Upper lobe of right lung (tissue), 1 donor: ENCODE results near the gene PGAP3. TPM values are rescaled to one million over a fixed set of nuclear protein-coding genes. Genes with fewer than 3 reads are reported as not detected.
A peak's percentile ranks its signal among the peaks of the same experiment; 100 is the strongest.
"Not testable (repeated sequence)": the region's sequence is repeated elsewhere in the genome, so short reads cannot be mapped to it uniquely, and the experiment has no call there.

Experiments
- ATAC-seq: fragments of 200-7000 bp; cut with Tn5 transposase; one replicate; pipeline ENCODE4 v1.9.1; 2020; ENCODE audit warnings: mild to moderate bottlenecking, moderate library complexity
- DNase-seq: peaks from one replicate; pipeline ENCODE4 v3.0.0-alpha.2; 2020
- H3K27ac ChIP-seq: fragments of 200-600 bp; one replicate; pipeline ENCODE4 v1.8.0; 2022
- H3K27me3 ChIP-seq: fragments of 200-600 bp; one replicate; pipeline ENCODE4 v1.8.0; 2022; ENCODE audit warnings: mild to moderate bottlenecking
- H3K36me3 ChIP-seq: fragments of 200-600 bp; one replicate; pipeline ENCODE4 v1.8.0; 2022
- H3K4me1 ChIP-seq: fragments of 200-600 bp; one replicate; pipeline ENCODE4 v1.8.0; 2022
- H3K4me3 ChIP-seq: fragments of 200-600 bp; one replicate; pipeline ENCODE4 v1.8.0; 2022; ENCODE audit warnings: mild to moderate bottlenecking
- H3K9me3 ChIP-seq: fragments of 200-600 bp; one replicate; pipeline ENCODE4 v1.8.0; 2022
- CTCF ChIP-seq: fragments of 200-600 bp; IDR thresholded peaks from one replicate; pipeline ENCODE4 v1.8.0; 2022; ENCODE audit warnings: antibody characterized with exemption
- intact Hi-C: fragments of 100-400 bp; cut with DNase I; formaldehyde crosslinking; loops from one replicate; pipeline ENCODE4 v1.11.0; 2022
- total RNA-seq: library from RNA; stranded (reverse); fragmentation: NEBNext Ultra II Directional; extraction: Animal tissue kit (Norgen Biotek cat#: 25700); gene quantifications from one replicate; pipeline ENCODE4 v1.2.1, GENCODE V29; 2021
- donor health status: DM: no; HTN: yes; CAD: no; lungs with severe emphysema.

The PGAP3 gene
- total RNA-seq, 1 donor from 2014 or later = 24.5 TPM

DNA sequence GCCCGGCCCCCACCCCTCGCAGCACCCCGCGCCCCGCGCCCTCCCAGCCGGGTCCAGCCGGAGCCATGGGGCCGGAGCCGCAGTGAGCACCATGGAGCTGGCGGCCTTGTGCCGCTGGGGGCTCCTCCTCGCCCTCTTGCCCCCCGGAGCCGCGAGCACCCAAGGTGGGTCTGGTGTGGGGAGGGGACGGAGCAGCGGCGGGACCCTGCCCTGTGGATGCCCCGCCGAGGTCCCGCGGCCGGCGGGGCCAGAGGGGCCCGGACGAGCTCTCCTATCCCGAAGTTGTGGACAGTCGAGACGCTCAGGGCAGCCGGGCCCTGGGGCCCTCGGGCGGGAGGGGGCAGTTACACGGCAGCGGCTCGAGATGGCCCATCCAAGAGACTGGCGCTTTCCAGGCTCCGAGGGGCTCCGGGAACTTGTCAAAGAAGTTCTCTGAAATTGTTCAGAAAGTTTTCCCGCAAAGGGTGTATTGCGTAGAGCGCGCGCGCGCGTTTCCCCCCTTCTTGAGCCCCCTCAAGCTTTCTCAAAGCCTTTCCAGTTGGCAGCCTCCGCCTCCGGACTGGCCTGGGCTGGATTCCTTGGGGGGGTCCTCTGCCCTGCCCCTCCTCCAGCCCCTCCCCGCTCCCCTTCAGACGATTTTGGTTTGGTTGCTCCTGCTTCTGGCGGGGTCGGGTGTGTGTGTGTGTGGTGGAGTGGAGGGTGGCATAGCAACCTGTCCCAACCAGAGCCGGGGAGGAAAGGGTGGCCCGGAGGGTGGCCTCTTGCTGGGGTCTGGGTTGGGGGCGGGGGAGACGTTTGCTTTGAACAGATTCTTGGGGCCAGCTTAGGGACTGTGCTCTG, 12.5 kb upstream of the PGAP3 start:
- peak; percentile 51 for ATAC-seq
- intact Hi-C loops = no loop called here
- Histone ChIP-seq H3K4me3 (peak overlapping the region; percentile 71), H3K9me3 (no peaks in the 10 kb centered on the region), H3K4me1 (peaks cover 38% of the 10 kb centered on the region), H3K36me3 (no peaks in the 10 kb centered on the region), H3K27me3 (no peaks in the 10 kb centered on the region), H3K27ac (peak overlapping the region; percentile 76)
- TF ChIP-seq CTCF = no peak
- no peak for DNase-seq

DNA sequence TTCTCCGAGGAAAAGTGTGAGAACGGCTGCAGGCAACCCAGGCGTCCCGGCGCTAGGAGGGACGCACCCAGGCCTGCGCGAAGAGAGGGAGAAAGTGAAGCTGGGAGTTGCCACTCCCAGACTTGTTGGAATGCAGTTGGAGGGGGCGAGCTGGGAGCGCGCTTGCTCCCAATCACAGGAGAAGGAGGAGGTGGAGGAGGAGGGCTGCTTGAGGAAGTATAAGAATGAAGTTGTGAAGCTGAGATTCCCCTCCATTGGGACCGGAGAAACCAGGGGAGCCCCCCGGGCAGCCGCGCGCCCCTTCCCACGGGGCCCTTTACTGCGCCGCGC, 11.9 kb upstream of the PGAP3 start, which contains the start of gene ERBB2:
Gene ERBB2 (plus strand): TSS at position 247 of the 330 bp plus-strand sequence. CDS start 175 bp downstream, outside the sequence.
- peak; percentile 91 for ATAC-seq
- Histone ChIP-seq H3K36me3 (no peaks in the 10 kb centered on the region), H3K4me1 (peaks cover 33% of the 10 kb centered on the region), H3K27ac (peak within 1 kb of the TSS; percentile 76), H3K4me3 (peak within 1 kb of the TSS; percentile 71), H3K27me3 (no peaks in the 10 kb centered on the region), H3K9me3 (no peaks in the 10 kb centered on the region)
- intact Hi-C loops = no loop called here
- TF ChIP-seq CTCF = no peak
- peak; percentile 86 for DNase-seq

- intact Hi-C loops, H3K27me3 ChIP-seq, ATAC-seq, H3K9me3 ChIP-seq, H3K36me3 ChIP-seq, DNase-seq: not testable (repeated sequence)
- H3K4me3 ChIP-seq = peak overlapping the region; percentile 71
- H3K27ac ChIP-seq = peak overlapping the region; percentile 76
- peaks cover 28% of the 10 kb centered on the region for H3K4me1 ChIP-seq
These were observed 11.4 kb upstream of the PGAP3 start for GRCh38 chr17:39699157-39699817.

DNA sequence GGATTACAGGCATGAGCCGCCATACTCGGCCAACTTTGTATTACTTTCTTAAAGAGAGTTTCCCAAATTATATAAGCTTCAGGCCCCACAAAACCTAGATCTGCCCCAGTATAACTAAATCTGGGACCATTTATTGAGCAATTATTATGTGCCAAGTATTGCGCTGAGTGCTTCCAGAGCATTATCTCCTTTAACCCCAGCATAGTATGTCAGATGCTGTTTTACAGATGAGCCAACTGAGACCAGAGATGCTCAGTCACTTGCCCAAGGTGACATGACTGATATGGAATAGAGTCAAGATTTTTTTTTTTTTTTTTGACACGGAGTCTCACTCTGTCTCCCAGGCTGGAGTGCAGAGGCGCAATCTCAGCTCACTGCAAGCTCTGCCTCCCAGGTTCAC, 10.1 kb upstream of the PGAP3 start:
- no peak for TF ChIP-seq CTCF
- intact Hi-C loops = no loop called here

GRCh38 chr17:39696731-39697130, 8.9 kb upstream of the PGAP3 start:
- H3K4me1 ChIP-seq = peaks cover 11% of the 10 kb centered on the region

More for the DNA sequence above, 10.1 kb upstream of the PGAP3 start:
- DNase-seq (no peak), ATAC-seq (no peak)
- H3K27me3 ChIP-seq = no peaks in the 10 kb centered on the region
- no peak overlapping the region for H3K4me3 ChIP-seq
- no peak overlapping the region for H3K27ac ChIP-seq
- peaks cover 17% of the 10 kb centered on the region for H3K4me1 ChIP-seq
- H3K36me3 ChIP-seq = no peaks in the 10 kb centered on the region
- H3K9me3 ChIP-seq = no peaks in the 10 kb centered on the region

More at GRCh38 chr17:39696731-39697130, 8.9 kb upstream of the PGAP3 start:
- ATAC-seq = no peak
- Histone ChIP-seq H3K4me3 (no peak overlapping the region), H3K36me3 (no peaks in the 10 kb centered on the region), H3K27ac (no peak overlapping the region), H3K27me3 (no peaks in the 10 kb centered on the region), H3K9me3 (no peaks in the 10 kb centered on the region)
- TF ChIP-seq CTCF = no peak
- intact Hi-C loops = no loop called here
- peak; percentile 46 for DNase-seq
